HK-2 (cell line): Measurements from ENCODE around the gene ELFN1.

Source experiments
- DNase-seq: peaks from one replicate; pipeline ENCODE4 v3.0.0-alpha.2; 2018; ENCODE audit not compliant: unreplicated experiment

ELFN1 gene

DNA sequence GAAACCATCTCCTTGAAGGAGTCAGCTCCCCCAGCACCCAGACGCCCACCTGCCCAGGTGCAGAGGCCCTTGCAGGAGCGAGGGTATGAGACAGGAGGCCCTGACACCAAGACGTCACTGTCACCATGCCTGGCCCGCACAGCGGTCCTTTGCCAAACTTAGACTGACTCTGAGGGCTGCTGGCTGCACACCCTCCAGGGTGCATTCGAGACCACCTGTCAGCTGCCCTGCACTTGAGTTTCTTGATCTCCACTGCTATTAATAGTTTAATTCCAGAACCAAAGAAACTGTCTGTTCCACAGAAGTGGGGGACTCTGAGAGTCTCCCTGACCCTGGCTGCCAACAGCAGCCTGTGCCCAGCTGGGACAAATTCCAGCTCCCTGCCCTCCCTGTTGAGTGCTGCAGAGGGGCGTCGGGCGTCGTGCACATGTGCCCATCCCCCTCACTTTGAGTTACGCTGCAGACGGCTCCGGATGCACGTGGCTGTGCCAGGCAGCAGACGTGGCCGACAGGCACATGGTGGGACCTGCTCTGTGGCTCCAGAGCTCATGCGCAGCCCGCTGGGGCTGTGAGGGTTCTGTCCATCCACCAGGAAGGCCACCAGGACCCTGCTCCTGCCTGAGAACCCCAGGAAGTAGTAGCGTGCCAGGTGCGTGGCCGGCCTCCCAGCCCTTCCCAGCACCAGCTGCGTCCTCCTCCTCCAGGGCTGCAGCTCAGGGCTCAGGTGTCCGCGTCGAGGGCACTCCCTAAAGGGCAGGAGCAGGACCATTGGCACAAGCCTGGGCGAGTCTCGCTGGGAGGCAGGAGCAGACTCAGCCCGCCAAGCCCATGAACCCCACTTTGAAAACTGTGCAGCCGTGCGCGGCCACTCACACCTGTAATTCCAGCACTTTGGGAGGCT, 24.8 kb downstream of the ELFN1 start:
- no peak for DNase-seq

DNA sequence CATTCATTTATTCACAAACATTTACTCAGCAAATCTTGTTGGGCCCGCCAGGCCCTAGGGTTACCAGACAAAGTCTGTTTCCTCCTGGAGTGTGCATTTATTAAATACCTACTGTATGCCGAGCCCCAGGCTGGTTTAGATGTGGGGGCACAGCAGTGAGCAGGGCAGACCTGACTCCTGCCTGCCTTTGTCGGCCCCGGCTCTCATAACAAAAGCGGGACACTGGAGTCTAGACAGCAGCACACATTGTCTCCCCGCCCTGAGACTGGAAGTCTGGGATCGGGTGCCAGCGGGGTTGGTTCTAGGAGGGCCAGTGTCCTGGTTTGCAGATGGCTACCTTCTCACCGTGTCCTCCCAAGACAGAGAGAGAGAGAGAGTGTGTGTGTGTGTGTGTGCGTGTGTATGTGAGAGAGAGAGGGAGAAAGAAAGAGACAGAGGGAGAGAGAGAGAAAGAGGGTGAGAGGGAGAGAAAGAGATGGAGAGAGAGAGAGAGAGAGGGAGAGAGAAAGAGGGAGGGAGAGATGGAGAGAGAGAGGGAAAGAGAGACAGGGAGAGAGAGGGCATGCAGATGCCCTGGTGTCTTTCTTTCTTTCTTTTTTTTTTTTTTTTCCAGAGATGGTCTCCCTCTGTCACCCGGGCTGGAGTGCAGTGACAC, 25.9 kb downstream of the ELFN1 start:
- DNase-seq = no peak

DNA sequence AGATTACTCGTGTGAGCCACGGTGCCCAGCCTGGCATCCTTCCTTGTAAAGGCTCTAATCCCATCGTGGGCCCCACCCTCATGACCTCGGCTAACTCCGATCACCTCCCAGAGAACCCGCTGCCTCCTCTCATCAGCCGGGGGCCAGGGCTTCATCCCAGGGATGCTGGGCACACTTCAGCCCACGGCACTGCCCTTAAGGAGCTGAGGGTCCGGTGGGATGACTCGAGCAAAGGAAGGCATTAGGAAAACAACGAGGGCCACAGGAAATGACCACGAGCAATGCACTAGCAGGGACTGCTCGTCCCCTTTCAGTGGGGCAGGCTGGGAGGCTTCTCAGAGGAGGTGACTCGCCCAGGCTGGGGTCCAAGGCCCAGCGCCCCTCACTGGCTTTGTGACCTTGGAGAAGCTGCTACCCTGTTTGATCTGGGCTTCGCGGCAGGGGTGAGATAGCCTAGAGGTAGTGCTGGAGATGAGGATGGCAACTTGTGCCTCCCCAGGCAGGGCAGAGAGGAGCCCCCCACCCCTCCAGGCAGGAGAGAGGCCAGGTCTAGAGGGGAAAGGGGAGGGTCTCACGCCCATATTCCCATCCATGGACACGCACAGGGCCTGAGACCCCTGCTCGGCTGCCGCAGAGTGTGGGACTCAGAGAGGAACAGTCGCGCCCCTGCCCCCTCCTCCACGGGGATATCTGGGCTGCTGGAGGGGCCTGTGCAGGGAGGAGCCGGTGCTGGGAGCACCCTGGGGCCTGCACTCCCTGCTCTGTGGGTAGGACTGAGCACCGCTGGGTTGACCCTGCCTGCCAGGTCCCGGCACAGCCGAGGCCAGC, 26.8 kb downstream of the ELFN1 start:
- DNase-seq = no peak

DNA sequence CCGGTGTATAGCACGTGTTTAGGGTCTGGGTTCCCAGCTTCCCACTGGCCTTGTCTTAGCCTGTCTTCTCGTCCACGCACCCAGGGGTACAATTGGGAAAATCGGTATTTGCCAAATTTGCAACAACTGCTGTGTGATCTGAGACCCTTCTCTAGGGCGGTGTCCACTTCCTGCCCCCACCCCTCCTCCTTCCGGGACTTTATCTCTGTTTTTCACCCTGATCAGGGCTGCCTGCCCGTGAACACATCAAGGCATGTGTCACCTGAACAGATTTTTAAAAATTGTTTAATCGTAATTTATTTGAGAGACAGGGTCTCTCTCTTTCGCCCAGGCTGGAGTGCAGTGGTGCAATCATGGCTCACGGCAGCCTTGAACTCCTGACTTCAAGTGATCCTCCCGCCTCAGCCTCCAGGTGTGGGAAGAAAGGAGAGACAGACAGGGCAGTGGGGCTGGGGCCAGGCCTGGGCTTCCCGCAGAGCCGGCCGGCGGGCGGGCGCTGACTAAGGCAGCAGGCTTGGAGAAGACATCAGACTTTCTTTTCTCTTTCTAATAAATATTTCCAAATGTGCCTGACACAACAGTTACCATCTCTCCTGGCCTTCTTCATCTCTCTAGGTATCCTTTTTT, 27.5 kb downstream of the ELFN1 start:
- DNase-seq = no peak

DNA sequence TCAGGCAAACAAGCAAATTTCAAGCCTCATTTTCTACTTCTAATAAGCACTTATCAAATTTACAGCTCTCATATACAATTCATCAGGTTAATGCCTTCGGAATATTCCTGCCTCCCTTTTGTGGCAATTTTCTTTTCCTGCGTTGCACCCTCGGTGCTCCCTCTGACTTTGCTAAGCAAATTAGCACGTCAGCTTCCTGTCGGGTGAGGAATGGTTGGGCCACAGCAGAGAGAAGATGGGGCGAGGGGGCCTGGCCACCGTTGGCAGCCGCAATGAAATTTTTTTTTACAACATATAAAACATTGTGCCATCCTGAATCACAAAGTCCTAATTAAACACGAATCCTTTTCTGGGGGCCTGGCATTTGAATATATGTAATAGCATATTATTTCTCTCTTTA, 28.1 kb downstream of the ELFN1 start:
- no peak for DNase-seq

DNA sequence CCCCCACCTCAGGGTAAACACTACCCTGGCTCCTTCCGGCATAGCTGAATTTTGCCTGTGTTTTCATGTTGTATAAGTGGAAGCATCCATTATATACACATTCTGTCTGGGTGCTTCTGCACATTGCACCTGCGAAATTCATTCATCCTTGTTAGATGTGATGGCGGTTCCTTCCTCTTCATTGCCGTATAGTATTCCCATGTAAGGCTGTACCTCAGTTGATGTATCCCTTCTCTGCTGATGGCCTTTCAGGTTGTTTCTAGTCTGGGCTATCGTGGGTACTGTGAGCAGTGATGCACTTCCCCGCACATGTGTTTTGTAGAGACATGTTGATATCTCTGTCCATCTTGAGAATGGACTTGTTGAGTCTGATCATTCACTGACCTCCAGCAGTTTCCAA, 28.9 kb downstream of the ELFN1 start:
- DNase-seq = no peak

DNA sequence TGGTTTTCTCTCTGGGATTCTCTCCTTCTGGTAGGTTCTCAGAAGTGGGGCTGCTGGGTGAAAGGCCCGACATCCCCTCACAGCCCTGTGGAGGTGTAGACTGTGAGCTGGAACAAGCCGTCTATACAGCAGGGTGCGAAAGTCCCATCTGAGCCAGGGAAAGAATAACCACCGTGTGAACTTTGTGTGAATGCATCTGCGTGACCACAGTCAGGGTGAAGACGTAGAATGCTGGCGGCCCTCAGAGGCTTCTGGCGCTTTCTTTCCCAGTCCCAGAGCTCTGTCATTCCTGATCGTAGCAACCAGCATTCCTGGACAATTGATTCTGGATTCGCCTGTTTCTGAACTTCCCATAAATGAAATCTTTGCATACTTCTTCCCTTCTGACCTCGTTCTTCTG, 30.0 kb downstream of the ELFN1 start:
- DNase-seq = no peak

DNA sequence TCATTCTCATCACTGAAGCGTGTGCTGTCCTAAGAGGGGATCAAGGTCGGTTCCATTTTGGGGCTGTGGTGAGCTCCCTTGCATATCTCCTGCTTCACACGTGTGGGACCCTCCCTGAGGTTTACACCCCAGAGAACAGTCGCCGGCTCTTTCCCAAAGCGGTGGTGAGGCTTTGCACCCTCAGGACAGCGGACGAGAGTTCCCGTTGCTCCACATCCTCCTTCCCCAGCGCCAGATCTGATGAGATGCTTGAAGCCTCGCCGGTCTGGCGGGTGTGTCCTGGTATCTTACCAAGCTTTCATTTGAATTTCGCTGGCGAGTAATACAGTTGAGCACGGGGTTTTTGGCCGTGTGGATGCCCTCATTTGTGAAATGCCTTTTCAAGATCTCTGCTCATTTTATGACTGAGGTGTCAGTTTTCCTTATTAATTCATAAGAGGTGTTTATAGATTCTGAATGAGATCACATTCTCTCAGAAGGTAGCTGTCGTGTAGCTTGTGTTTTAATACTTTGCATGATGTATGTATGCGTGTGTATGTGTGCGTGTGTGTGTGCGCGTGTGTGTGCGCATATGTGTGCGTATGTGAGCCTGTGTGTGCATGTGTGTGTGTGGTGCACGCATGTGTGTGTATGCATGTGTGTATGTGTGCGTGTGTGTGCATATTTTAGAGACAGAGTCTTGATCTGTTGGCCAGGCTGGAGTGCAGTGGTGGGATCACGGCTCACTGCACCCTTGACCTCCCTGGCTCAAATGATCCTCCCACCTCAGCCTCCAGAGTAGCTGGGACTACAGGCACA, 30.7 kb downstream of the ELFN1 start:
- no peak for DNase-seq

DNA sequence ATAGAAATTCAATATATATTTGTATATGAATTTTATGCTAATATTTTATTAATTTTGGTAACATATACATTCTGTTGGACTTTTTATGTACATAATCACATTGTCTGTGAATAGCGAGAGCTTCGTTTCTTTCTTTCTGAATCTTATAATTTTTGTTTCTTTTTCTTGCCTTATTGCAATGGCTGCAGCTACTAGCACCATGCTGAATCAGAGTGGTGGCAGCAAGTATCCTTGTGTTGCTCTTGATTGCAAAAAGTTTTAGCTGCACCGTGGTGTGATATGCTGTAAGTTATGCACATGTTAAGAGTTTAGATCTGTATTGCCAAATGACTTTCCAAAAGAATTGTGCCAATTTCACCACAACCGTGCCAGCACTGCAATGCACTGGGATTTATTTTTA, 32.6 kb downstream of the ELFN1 start:
- no peak for DNase-seq

DNA sequence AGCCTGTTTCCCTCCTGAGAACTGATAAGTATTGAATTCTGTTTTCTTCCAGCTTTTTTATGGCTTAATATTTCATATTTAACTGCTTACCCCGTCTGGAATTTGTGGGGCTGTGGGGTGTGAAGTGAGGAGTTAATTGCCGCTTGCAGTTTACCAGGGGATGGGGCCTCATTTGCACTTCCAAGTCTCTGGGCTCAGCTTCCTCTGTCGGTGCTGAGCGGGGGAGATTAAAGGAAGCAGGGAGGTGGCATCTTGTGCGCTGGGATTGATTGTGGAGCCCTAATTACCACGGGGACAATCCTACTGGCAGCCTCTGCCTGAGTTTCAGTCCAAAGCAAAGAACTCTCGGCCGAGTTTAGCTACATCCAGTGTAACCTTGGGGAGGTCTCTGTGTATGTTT, 33.4 kb downstream of the ELFN1 start:
- DNase-seq = no peak

DNA sequence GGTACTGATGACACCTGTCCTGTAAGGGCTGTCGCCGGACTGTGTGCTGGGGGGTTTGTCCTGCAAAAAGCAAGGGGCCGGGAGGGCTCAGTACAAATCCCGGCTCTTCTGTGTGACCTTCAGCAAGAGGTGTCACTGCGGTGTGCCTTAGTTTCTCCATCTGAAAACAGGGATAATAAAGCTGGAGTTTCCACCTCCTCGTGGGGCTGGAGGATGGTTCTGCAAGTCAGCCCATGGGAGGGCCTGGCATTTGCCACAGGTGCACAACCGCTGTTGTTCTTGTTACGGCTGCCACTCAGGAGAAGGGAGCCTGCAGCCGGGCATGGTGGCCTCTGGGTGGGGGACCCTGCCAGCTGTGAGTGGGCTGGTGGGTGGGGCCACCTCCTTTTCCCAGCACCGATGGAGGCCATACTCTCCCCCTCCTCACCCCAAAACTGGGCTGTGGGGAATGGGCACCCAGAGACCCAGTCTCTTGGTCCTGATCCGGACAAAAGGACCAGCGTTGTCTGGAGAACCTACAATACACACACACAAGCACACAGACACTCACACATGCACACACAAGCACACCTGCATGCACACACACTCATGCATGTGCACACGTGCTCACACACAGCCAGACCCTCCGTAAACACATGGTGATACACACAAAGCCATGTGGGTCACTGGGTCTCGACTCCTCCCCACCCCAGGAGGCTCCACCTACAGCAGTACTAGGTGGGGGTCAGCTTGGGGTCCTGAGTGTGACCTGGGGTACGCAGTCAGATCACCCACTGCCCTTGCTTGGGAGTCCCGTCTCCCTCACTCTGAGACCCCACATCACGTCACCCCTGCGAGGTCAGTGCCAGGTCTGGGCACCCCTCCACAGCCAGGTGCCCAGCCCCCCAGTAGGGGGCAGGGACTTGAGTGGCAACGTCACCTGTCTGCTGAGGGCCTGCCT, 34.1 kb downstream of the ELFN1 start:
- DNase-seq = no peak

DNA sequence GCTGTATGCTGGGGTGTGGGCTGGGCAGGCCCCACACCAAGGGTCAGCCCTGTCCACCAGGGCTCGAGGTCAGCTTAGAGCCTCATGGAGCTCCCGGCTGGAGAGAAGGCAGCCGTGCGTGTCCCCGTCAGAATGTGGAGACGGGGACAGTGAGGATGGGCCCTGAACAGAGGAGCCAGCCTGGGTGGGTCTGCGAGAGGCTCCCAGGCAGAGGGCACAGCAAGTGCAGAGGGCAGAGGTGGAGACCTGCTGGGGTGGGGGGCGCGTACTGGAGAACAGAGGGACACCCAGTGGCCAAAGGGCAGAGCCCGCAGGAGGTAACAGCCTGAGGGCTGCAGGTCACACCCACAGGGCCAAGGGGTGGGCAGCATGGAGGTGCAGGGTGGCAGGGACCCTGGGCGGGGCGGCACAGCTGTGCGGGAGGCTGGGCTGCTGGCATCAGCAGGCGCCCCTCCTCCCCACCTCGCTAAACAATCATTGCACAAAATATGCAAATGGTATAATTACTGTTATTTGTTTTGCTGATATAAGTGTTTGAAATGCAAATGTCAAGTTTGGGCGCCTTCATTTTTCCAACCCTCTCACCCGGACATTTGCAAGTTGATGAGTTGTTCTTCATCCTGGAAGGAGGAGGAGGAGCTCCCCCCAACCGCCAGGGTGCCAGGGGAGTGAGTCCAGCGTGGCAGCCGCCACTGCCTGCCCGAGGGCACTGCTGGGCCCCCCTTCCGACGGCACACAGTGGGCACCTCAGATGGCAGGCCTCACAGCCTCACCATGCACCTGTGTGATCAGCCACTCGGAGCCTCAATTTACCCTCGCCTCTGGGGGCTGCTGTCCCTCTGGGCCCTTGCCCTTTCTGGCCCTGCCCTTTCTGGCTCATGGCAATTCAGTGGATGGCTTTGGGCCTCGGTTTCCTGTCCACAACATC, 35.0 kb downstream of the ELFN1 start:
- no peak for DNase-seq

DNA sequence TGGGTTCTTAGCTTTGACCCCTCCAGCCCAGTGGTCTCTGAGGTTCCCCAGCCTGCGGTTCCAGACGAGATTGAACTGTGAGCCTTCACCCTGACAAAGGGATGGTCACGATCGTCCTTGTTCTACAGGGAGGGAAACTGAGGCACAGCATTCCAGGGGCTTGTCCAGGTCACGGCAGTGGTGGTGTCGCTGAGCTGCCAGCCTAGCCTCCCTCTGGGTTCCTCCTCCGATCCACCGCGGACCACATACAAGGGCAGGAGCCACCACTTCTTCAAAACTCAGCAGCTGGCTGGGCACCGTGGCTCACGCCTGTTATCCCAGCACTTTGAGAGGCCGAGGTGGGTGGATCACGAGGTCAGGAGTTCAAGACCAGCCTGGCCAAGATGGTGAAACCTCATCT, 35.8 kb downstream of the ELFN1 start:
- DNase-seq = no peak

DNA sequence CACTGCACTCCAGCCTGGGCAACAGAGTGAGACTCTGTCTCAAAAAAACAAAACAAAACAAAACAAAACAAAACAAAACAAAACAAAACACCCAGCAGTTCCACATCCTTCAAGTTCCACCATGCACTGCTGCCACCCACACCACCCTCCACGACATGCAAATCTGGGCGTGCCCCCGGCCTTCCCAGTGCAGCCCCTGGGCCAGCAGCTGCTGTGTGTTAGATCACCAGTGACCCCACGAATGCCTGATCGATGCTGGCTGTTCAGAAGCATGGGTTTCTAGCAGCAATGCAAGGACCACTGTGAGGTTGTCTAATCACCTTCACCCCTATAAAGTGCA, 36.3 kb downstream of the ELFN1 start:
- no peak for DNase-seq

DNA sequence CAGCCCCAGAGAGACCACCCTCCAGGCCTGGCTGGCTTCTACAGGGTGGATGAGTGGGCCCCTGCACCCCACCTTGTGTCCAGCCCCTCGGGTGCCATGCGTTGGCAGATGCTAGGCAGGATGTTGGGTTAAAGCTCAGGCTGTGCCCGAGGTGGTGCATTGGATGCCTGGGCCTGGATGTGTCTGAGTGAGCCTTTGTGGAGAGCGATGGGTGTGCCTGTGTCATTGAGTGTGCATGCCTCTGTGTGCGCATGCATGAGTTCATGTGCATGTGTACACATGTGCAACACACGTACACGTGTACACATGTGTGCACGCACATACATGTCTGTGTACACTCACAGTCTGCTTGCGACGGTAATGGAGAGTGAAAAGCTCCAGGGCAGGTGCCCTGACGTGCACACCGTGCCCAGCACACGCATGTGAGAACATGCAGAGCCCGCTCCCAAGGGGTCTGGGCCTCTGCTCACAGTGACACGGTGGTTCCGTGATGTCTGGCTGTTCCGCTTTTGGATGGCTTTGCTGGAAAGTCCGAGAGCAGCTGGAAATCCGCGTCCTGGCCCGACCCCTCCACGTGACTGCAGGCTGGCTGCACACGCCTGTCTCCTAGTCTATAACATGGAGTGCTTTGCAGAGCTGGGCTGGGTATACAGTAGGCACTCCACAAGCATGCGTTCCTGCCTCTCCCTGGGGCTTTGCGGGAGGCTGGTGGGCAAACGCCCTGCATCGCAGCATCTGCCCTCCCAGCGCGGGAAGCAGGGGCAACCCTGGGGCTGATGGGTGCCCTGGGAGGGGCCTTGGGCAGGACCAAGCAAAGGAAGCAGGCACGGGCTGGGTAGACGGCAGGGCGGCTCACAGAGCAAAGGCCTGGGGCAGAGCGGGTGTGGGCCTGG, 36.9 kb downstream of the ELFN1 start:
- no peak for DNase-seq

DNA sequence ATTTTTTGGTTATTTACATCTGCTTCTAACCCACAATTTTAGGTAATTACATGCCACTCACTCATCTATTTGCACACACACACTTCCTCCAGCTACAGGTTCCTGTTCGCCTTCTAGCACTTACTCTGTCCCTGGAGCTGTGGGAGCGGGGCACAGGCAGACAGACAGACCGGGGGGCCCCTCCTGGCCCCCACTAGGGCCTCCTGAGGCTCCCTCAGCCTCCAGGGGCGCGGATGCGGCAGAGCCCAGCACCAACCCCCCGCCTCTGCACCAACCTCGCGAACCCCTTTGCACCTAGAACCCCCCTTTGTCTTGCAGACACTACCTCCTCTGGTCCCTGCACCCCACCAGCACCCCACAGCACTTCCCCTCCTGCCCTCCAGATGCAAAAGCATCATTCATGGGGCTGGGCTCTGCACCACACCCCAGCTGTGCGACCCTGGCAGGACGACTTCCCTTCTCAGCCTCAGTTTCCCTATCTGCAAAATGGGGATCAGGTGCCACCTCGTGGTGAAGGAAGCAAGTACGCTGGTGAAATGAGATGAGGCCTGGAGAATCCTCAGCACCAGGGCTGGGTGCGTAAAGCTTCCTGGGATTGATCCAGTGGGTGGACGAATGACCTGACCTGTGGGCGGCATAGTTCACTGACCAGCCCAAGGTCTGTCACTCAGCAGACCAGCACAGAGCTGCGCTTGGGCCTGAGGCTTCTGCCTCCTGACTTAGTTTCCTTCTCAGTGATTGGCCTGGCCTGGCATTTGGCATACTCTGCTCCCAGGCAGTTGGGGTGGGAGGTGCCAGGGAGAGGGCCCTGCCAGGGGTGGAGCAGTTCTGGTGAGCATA, 37.9 kb downstream of the ELFN1 start:
- no peak for DNase-seq

DNA sequence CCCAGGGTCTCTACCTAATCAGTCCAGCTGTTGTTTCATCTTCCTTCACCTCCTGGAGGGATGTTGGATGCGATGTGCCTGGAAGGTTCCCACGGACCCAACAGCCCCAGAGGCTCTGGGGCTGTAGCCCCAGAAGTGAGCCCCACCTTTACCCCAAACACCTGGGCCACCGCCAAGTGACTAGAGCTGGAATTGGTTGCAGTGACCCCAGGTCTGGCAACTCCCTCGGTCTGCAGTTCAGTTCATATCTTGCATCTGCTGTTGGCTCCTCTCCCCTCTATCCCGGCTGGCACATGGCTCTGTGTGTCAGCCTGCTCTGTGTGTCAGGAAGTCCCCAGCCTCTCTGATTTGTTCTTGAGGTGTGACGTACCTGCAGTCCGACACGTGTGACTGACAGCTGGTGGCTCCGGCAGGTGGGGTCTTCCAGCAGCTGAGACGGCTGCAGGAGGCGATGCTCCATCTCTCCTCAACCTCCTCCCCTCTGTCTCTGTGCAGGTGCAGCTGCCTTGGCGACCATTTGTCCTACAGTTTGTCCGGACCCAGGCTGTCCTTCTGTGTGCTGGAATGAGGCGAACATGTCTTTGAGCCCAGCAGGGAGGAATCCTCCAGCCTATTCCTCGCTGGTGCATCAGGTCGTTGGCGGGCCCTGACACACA, 38.6 kb downstream of the ELFN1 start:
- DNase-seq = no peak
